Left lung (tissue), 10 donors: ENCODE measurements around the gene RNF166. TPM values are rescaled to one million over a fixed set of nuclear protein-coding genes. Genes with fewer than 3 reads are reported as not detected.
A peak's percentile ranks its signal among the peaks of the same experiment; 100 is the strongest.

ENCODE experiments used
- ATAC-seq: fragments of 200-7000 bp; cut with Tn5 transposase; one replicate; pipeline ENCODE4 v1.9.1; 2020; ENCODE audit warnings: moderate library complexity
- DNase-seq, 4 donors: peaks; one replicate each; pipeline ENCODE4 v3.0.0-alpha.2; 2013 to 2020
- H3K27ac ChIP-seq, 2 donors: fragments of 200-600 bp; sonication (generic) in 1 of 2; one replicate each; pipeline versions ENCODE4 v1.5.0 to v1.8.0; 2020 to 2021
- H3K27me3 ChIP-seq, 2 donors: fragments of 200-600 bp; sonication (generic) in 1 of 2; one replicate each; pipeline versions ENCODE4 v1.5.0 to v1.8.0; 2020 to 2021
- H3K36me3 ChIP-seq, 2 donors: fragments of 200-600 bp; sonication (generic) in 1 of 2; one replicate each; pipeline versions ENCODE4 v1.5.0 to v1.8.0; 2020 to 2021
- H3K4me1 ChIP-seq, 2 donors: fragments of 200-600 bp; one replicate each; pipeline ENCODE4 v1.8.0; 2021
- H3K4me3 ChIP-seq, 2 donors: fragments of 200-600 bp; sonication (generic) in 1 of 2; one replicate each; pipeline versions ENCODE4 v1.5.0 to v1.8.0; 2020 to 2021; ENCODE audit warnings: mild to moderate bottlenecking in 1 of 2
- H3K9me3 ChIP-seq, 2 donors: fragments of 200-600 bp; sonication (generic) in 1 of 2; one replicate each; pipeline versions ENCODE4 v1.5.0 to v1.8.0; 2020 to 2021
- intact Hi-C, 2 donors: fragments of 100-400 bp; cut with DNase I; formaldehyde crosslinking; loops; one replicate each; pipeline versions ENCODE4 v1.11.2 to v1.14.2; 2022
- polyA plus RNA-seq, 6 donors: library from polyadenylated mRNA; unstranded; fragments of 120-200 nt; gene quantifications; one replicate each; pipeline ENCODE4 v1.2.1, GENCODE V29; 2013; ENCODE audit not compliant: insufficient read length in 6 of 6
- total RNA-seq, 2 donors: library from RNA; stranded (reverse); fragmentation: NEBNext Ultra II Directional; extraction: Animal tissue kit (Norgen Biotek cat#: 25700); gene quantifications; one replicate each; pipeline ENCODE4 v1.2.1, GENCODE V29; 2021
- TF ChIP-seq, protein P1 (sequence below), 2 donors: fragments of 200-600 bp; sonication (generic) in 1 of 2; IDR thresholded peaks; one replicate each; pipeline versions ENCODE4 v1.5.0 to v1.8.0; 2021; ENCODE audit warnings: antibody characterized with exemption in 2 of 2
- donor health status: DM: no; HTN: yes; CAD: no.
- donor health status: DM: no; HTN: no; CAD: no.

RNF166 gene
- total and polyA plus RNA-seq, 8 donors = 14.8 to 54.0 (median 16.7) TPM

DNA sequence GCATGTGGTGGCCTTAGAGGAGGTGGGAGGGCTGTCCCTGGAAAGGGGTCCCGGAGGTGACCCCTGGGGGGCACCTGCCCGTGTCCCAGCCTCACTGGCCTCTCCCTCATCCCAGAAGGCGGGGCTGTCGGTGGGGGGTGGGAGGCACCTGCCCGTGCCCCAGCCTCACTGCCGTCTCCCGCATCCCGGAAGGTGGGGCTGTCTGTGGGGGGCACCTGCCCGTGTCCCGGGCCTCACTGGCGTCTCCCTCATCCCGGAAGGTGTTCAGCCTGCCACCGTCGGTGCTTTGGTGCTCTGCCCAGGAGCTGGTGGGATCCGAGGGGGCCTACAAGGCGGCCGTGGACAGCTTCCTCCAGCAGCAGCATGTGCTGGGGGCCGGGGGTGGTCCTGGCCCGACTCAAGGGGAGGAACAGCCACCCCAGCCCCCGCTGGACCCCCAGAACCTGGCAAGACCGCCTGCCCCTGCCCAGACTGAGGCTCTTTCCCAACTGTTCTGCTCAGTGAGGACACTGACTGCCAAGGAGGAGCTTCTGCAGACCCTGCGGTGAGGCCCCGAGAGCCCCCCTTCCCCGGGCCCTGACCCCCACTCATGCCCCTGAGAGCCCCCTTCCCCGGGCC lies 6.3 kb upstream of the RNF166 start:
- TF ChIP-seq, protein P1, sequence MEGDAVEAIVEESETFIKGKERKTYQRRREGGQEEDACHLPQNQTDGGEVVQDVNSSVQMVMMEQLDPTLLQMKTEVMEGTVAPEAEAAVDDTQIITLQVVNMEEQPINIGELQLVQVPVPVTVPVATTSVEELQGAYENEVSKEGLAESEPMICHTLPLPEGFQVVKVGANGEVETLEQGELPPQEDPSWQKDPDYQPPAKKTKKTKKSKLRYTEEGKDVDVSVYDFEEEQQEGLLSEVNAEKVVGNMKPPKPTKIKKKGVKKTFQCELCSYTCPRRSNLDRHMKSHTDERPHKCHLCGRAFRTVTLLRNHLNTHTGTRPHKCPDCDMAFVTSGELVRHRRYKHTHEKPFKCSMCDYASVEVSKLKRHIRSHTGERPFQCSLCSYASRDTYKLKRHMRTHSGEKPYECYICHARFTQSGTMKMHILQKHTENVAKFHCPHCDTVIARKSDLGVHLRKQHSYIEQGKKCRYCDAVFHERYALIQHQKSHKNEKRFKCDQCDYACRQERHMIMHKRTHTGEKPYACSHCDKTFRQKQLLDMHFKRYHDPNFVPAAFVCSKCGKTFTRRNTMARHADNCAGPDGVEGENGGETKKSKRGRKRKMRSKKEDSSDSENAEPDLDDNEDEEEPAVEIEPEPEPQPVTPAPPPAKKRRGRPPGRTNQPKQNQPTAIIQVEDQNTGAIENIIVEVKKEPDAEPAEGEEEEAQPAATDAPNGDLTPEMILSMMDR (IDR thresholded peaks at IDR 0.05) = no peak
- Histone ChIP-seq H3K27ac (no peak overlapping the region), H3K4me1 (peaks cover 2 to 7% of the 10 kb centered on the region in 2 donors), H3K9me3 (no peaks in the 10 kb centered on the region), H3K27me3 (no peaks in the 10 kb centered on the region), H3K4me3 (no peak overlapping the region), H3K36me3 (peaks cover 0 to 53% of the 10 kb centered on the region in 2 donors)
- DNase-seq (no peak), ATAC-seq (no peak)
- intact Hi-C loops = no loop called here

DNA sequence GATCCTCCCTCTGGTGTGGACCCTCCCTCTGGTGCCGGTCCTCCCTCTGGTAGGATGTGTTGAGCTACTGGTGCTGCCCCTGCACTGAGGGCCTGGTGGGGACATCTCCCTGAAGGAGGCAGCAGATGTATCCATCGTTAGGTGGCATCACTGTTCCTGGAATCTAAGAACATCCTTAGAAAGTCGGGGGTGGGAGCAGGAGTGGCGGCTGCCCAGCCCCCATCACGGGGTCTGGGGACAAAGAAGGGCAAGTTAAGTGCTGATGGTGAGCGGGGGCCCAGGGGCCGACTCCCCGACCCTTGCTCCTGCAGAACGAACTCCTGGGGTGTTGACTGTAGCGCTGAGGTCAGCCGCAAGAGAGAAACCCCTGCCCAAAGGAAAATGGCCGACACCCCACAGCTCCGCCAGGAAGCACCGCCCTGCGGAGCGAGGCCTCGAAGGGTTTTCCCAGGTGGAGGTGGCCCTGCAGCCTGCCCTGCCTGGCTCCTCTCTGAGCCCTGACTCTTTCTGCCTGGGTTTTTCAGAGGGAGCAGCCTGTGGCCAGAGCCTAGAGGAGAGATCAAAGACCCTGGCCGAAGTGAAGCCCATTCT lies 5.6 kb upstream of the RNF166 start:
- peaks cover 8 to 13% of the 10 kb centered on the region in 2 donors for H3K4me1 ChIP-seq
- intact Hi-C loops = no loop called here
- no peak overlapping the region for H3K27ac ChIP-seq
- TF ChIP-seq, protein P1 (IDR thresholded peaks at IDR 0.05) = no peak
- H3K27me3 ChIP-seq = no peaks in the 10 kb centered on the region
- ATAC-seq = no peak
- H3K9me3 ChIP-seq = no peaks in the 10 kb centered on the region
- no peak overlapping the region for H3K4me3 ChIP-seq
- no peak for DNase-seq
- peaks cover 0 to 47% of the 10 kb centered on the region in 2 donors for H3K36me3 ChIP-seq

DNA sequence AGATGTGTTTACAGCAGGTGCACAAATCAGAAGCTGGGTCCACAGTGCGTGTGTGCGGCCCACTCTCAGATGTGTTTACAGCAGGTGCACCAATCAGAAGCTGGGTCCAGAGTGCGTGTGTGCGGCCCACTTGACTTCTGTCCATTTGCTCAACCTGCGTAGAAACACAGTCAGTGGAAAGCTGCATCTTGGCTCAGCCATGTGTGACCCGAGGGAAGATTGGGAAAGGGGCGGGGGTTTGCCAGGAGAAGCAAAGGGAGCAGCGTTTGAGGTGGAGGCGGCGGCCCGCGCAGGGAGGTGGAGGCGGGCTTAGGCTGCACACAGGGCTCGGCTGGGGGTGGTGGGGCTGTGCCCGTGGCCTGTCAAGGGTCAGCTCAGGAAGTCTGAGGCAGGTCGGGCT lies 4.3 kb upstream of the RNF166 start:
- peaks cover 0 to 34% of the 10 kb centered on the region in 2 donors for H3K36me3 ChIP-seq
- TF ChIP-seq, protein P1 (IDR thresholded peaks at IDR 0.05) = no peak
- H3K4me1 ChIP-seq = peaks cover 10 to 18% of the 10 kb centered on the region in 2 donors
- H3K27ac ChIP-seq = no peak overlapping the region
- no peaks in the 10 kb centered on the region for H3K9me3 ChIP-seq
- no peaks in the 10 kb centered on the region for H3K27me3 ChIP-seq
- ATAC-seq (no peak), DNase-seq (no peak)
- H3K4me3 ChIP-seq = no peak overlapping the region
- intact Hi-C loops = no loop called here

DNA sequence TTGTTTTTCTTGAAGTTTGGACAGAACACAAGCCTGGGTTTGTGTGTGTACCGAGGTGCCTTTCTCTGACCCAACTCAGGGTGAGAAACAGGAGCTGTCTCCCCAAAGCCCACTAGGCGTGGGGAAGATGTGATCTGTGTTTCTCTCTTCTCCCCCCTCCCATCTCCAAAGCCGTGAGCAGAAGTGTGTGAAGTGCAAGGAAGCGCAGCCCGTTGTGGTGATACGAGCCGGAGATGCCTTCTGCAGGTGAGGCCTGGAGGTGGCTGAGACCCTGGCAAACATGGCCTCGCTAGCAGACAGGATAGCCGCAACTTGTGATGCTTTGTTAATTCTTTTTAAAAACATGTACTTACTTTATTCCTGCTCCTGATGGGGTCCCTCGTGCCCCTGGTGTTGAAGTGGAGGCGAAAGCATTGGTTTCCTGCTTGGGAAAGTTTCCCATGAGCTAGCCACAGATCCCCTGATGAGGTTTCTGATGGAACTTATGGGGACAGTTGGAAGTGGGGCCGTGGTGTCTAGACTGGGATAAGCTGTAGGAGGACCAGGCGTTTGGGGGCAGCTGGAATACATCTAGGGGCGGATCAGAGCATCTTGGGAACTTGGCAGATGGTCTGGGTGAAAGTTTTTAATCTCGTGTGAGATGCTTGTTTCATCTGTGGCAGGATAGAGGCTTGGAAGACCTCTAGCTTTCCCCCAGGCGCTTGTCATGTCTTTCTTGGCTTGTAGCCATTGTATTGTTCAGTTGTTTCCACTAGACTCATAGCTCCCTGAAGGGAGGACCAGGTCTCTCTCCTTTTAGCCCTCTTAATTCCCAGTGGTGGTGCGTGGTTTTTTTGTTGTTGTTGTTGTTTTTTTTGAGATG lies 988 bp upstream of the RNF166 start:
- peaks cover 0 to 9% of the 10 kb centered on the region in 2 donors for H3K36me3 ChIP-seq
- DNase-seq (no peak), ATAC-seq (no peak)
- peaks cover 28 to 51% of the 10 kb centered on the region in 2 donors for H3K4me1 ChIP-seq
- no peaks in the 10 kb centered on the region for H3K27me3 ChIP-seq
- H3K27ac ChIP-seq = peak overlapping the region in 1 of 2 donors; percentile 91
- TF ChIP-seq, protein P1 (IDR thresholded peaks at IDR 0.05) = no peak
- intact Hi-C loops = no loop called here
- H3K9me3 ChIP-seq = no peaks in the 10 kb centered on the region
- H3K4me3 ChIP-seq = peak overlapping the region; percentile 92 to 93

DNA sequence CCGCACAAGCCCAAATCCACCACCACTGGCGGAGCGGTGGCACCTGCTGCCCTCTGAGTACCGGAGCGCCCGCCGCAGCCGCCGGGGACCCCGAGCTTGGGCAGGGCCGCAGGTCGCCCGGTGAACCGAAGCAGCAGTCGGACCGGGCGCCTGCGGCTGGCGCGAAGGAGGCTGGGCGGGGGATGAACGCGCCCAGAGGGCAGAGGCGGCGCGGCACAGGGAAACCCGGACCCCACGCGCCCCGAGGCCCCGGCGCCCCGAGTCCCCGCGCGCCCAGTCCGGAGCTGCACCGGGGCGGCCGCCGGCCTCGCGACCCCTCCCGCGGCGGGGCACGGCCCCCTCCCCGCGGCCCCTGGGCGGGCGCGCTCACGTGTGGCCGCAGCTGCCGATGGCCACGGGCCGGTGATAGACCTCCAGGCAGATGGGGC lies 393 bp downstream of the RNF166 start:
- TF ChIP-seq, protein P1 (IDR thresholded peaks at IDR 0.05) = no peak
- Histone ChIP-seq H3K27ac (peak overlapping the region; percentile 86 to 91), H3K27me3 (no peaks in the 10 kb centered on the region), H3K4me1 (peaks cover 39 to 65% of the 10 kb centered on the region in 2 donors), H3K36me3 (peaks cover 0 to 9% of the 10 kb centered on the region in 2 donors), H3K9me3 (no peaks in the 10 kb centered on the region), H3K4me3 (peak overlapping the region; percentile 92 to 93)
- intact Hi-C loops = no loop called here
- DNase-seq (no peak), ATAC-seq (peak; percentile 3)
